ENCODE measurements around the gene WDR44. TPM values are rescaled to one million over a fixed set of nuclear protein-coding genes. Genes with fewer than 3 reads are reported as not detected.

The WDR44 gene
- total and polyA plus RNA-seq, 5 donors from 2014 or later, result 6.4 to 23.5 (median 7.4) TPM

DNA sequence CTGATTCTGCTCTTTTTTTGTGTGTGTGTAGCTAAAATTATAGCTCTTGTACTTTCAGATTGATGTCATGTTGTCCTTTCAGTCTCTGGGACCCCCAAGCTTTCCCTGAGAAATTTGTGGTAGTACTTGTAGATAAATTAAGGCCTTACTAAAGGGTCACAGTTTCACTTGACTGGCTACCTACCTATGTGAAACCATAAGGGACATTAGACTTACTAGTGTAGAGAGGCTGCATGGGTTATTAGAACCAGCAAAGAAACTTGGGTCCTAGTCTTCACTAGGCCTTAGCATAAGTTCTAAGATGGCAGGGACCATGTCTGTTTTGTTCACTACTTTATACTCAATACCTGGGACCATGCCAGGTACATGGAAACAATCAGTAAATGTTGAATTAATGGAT lies 21.4 kb downstream of the WDR44 start:
- DNase-seq, result no peak
- Mint-ChIP-seq H3K27ac (no peak overlapping the region), H3K4me1 (peaks cover 0 to 23% (median 10%) of the 10 kb centered on the region in 4 donors), H3K4me3 (no peak overlapping the region), H3K27me3 (no peaks in the 10 kb centered on the region), H3K9me3 (no peaks in the 10 kb centered on the region), H3K36me3 (peaks cover 3% of the 10 kb centered on the region)
- no peak overlapping the region for H3K27ac ChIP-seq (ENCODE audit: insufficient read depth, low read length, poor library complexity, severe bottlenecking)
- no peak overlapping the region for H3K4me3 ChIP-seq (ENCODE audit: low read depth, low read length)
- no peaks in the 10 kb centered on the region for H3K9me3 ChIP-seq (ENCODE audit: control insufficient read depth in 2 of 2, low read length in 2 of 2)
- no peaks in the 10 kb centered on the region for H3K4me1 ChIP-seq (ENCODE audit: control insufficient read depth, insufficient read depth, low read length, poor library complexity, severe bottlenecking)
- ATAC-seq (ENCODE audit: low read depth in 2 of 2), result no peak
- H3K27me3 ChIP-seq (ENCODE audit: control insufficient read depth, insufficient read depth, low read length), result no peaks in the 10 kb centered on the region
- no peaks in the 10 kb centered on the region for H3K36me3 ChIP-seq (ENCODE audit: control insufficient read depth, insufficient read depth, low read length)

DNA sequence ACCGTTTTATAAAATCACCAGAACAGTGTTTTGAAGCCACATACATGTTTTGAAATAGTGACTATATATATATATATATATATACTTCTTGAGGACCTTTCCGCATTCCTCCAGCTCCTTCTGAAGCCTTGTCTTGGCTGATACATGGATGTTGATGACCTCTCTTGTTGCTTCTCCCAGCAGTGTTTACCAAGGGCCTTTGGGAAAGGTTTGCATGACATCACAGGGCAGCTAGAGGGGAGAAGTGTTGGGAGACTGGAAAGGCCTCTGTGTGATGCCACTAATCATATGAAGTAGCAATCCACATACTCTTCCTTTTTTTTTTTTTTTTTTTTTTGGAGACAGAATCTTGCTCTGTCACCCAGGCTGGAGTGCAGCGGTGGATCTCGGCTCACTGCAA lies 22.5 kb downstream of the WDR44 start:
- Histone ChIP-seq H3K36me3 (ENCODE audit: control insufficient read depth, insufficient read depth, low read length) (no peaks in the 10 kb centered on the region), H3K4me1 (ENCODE audit: control insufficient read depth, insufficient read depth, low read length, poor library complexity, severe bottlenecking) (no peaks in the 10 kb centered on the region), H3K4me3 (ENCODE audit: low read depth, low read length) (no peak overlapping the region), H3K9me3 (ENCODE audit: control insufficient read depth in 2 of 2, low read length in 2 of 2) (no peaks in the 10 kb centered on the region), H3K27ac (ENCODE audit: insufficient read depth, low read length, poor library complexity, severe bottlenecking) (no peak overlapping the region), H3K27me3 (ENCODE audit: control insufficient read depth, insufficient read depth, low read length) (no peaks in the 10 kb centered on the region)
- H3K9me3 Mint-ChIP-seq, result no peaks in the 10 kb centered on the region
- peaks cover 0 to 20% (median 10%) of the 10 kb centered on the region in 4 donors for H3K4me1 Mint-ChIP-seq
- no peak overlapping the region for H3K27ac Mint-ChIP-seq
- H3K36me3 Mint-ChIP-seq, result peaks cover 3% of the 10 kb centered on the region
- H3K4me3 Mint-ChIP-seq, result no peak overlapping the region
- ATAC-seq (ENCODE audit: low read depth in 2 of 2), result no peak
- no peaks in the 10 kb centered on the region for H3K27me3 Mint-ChIP-seq
- DNase-seq, result no peak

DNA sequence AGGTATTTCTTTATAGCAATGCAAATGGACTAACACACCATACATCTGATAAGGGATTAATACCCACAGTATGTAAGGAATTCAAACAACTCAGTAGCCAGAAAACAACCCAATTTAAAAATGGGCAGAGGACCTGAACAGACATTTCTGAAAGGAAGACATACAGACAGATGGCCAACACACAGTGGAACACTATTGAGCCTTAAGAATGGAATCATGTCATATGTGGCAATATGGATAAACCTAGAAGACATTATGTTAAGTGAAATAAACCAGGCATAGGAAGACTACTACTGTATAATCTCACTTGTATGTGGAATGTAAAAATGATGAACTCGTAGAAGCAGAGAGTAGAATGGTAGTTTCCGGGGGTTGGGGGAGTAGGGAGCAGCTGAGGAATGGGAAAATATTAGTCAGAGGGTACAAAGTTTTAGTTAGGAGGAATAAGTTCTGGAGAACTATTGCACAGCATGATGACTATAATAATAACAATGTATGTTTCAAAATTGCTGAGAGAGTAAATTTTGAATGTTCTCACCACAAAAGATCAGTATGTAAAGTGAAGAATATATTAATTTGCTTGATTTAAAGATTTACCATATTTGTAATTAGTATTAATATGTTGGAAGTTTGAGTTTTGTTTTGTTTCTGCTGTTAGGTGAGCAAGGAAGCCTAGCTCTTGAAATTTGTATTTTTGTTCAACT lies 25.2 kb downstream of the WDR44 start:
- no peak for DNase-seq
- no peak for ATAC-seq (ENCODE audit: low read depth in 2 of 2)
- no peaks in the 10 kb centered on the region for H3K27me3 ChIP-seq (ENCODE audit: control insufficient read depth, insufficient read depth, low read length)
- Mint-ChIP-seq H3K36me3 (peaks cover 3% of the 10 kb centered on the region), H3K27ac (no peak overlapping the region), H3K27me3 (no peaks in the 10 kb centered on the region), H3K4me3 (no peak overlapping the region), H3K9me3 (no peaks in the 10 kb centered on the region), H3K4me1 (peaks cover 0 to 10% (median 2%) of the 10 kb centered on the region in 4 donors)
- H3K4me1 ChIP-seq (ENCODE audit: control insufficient read depth, insufficient read depth, low read length, poor library complexity, severe bottlenecking), result no peaks in the 10 kb centered on the region
- no peaks in the 10 kb centered on the region for H3K9me3 ChIP-seq (ENCODE audit: control insufficient read depth in 2 of 2, low read length in 2 of 2)
- H3K27ac ChIP-seq (ENCODE audit: insufficient read depth, low read length, poor library complexity, severe bottlenecking), result no peak overlapping the region
- H3K36me3 ChIP-seq (ENCODE audit: control insufficient read depth, insufficient read depth, low read length), result no peaks in the 10 kb centered on the region
- H3K4me3 ChIP-seq (ENCODE audit: low read depth, low read length), result no peak overlapping the region

DNA sequence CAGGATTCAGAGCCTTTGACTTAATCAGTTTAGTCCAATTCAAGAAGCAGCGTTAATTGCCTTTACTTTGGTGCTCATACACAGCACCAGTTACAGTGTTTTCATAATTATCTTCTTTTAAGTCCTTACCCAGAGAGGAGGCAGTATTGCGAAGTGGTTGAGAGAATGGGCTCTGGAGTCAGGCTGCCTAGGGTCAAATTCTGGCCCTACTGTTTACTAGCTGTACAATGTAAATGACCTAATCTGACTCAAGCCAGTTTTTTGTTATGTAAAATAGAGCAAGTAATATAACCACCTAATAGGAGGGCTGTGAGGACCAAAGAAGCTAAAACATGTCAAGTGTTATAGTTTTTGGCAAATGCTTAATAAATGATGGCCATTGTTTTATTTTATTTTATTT lies 27.6 kb downstream of the WDR44 start:
- DNase-seq (no peak), ATAC-seq (ENCODE audit: low read depth in 2 of 2) (no peak)
- Mint-ChIP-seq H3K4me1 (peaks cover 0 to 5% (median 4%) of the 10 kb centered on the region in 4 donors), H3K27me3 (no peaks in the 10 kb centered on the region), H3K4me3 (no peak overlapping the region), H3K36me3 (no peaks in the 10 kb centered on the region), H3K27ac (no peak overlapping the region), H3K9me3 (no peaks in the 10 kb centered on the region)
- no peaks in the 10 kb centered on the region for H3K9me3 ChIP-seq (ENCODE audit: control insufficient read depth in 2 of 2, low read length in 2 of 2)
- no peak overlapping the region for H3K27ac ChIP-seq (ENCODE audit: insufficient read depth, low read length, poor library complexity, severe bottlenecking)
- H3K27me3 ChIP-seq (ENCODE audit: control insufficient read depth, insufficient read depth, low read length), result no peaks in the 10 kb centered on the region
- no peaks in the 10 kb centered on the region for H3K36me3 ChIP-seq (ENCODE audit: control insufficient read depth, insufficient read depth, low read length)
- H3K4me1 ChIP-seq (ENCODE audit: control insufficient read depth, insufficient read depth, low read length, poor library complexity, severe bottlenecking), result no peaks in the 10 kb centered on the region
- H3K4me3 ChIP-seq (ENCODE audit: low read depth, low read length), result no peak overlapping the region

DNA sequence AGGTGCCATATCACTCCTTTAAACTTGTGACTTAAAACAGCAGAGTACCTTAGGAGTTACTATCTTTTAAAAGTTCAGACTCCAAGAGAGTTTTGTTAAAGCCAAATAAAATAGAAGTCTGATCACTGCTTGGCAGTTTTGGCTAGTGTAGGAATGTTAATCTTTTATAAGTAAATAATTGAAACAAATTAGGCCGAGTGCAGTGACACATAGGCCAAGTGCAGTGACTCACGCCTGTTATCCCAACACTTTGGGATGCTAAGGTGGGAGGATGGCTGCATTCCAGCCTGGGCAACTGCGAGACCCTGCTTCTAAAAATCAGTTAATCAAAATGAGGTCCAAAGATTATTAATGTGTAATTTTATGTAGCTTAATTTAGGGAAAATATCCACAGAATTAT lies 37.2 kb downstream of the WDR44 start:
- peaks cover 0 to 9% (median 3%) of the 10 kb centered on the region in 4 donors for H3K4me1 Mint-ChIP-seq
- no peak overlapping the region for H3K4me3 Mint-ChIP-seq
- no peaks in the 10 kb centered on the region for H3K27me3 ChIP-seq (ENCODE audit: control insufficient read depth, insufficient read depth, low read length)
- ATAC-seq (ENCODE audit: low read depth in 2 of 2) (no peak), DNase-seq (no peak)
- H3K9me3 ChIP-seq (ENCODE audit: control insufficient read depth in 2 of 2, low read length in 2 of 2), result no peaks in the 10 kb centered on the region
- H3K9me3 Mint-ChIP-seq, result no peaks in the 10 kb centered on the region
- H3K36me3 ChIP-seq (ENCODE audit: control insufficient read depth, insufficient read depth, low read length), result no peaks in the 10 kb centered on the region
- H3K27ac ChIP-seq (ENCODE audit: insufficient read depth, low read length, poor library complexity, severe bottlenecking), result no peak overlapping the region
- no peak overlapping the region for H3K4me3 ChIP-seq (ENCODE audit: low read depth, low read length)
- H3K27me3 Mint-ChIP-seq, result no peaks in the 10 kb centered on the region
- H3K36me3 Mint-ChIP-seq, result no peaks in the 10 kb centered on the region
- no peaks in the 10 kb centered on the region for H3K4me1 ChIP-seq (ENCODE audit: control insufficient read depth, insufficient read depth, low read length, poor library complexity, severe bottlenecking)
- H3K27ac Mint-ChIP-seq, result no peak overlapping the region

DNA sequence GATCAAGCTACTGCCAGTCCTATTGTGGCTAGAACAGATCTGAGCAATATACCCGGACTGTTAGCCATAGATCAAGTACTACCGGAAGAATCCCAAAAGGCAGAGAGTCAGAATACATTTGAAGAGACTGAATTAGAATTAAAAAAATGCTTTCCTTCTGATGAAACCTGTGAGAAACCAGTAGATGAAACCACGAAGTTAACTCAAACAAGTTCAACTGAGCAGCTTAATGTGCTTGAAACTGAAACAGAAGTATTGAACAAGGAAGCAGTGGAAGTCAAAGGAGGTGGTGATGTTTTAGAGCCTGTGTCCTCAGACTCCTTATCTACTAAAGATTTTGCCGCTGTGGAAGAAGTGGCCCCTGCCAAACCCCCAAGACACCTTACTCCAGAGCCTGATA lies 46.8 kb downstream of the WDR44 start:
- Histone ChIP-seq H3K4me1 (ENCODE audit: control insufficient read depth, insufficient read depth, low read length, poor library complexity, severe bottlenecking) (no peaks in the 10 kb centered on the region), H3K27me3 (ENCODE audit: control insufficient read depth, insufficient read depth, low read length) (no peaks in the 10 kb centered on the region), H3K27ac (ENCODE audit: insufficient read depth, low read length, poor library complexity, severe bottlenecking) (no peak overlapping the region), H3K9me3 (ENCODE audit: control insufficient read depth in 2 of 2, low read length in 2 of 2) (no peaks in the 10 kb centered on the region), H3K4me3 (ENCODE audit: low read depth, low read length) (no peak overlapping the region), H3K36me3 (ENCODE audit: control insufficient read depth, insufficient read depth, low read length) (peaks cover 30% of the 10 kb centered on the region)
- Mint-ChIP-seq H3K36me3 (peaks cover 17% of the 10 kb centered on the region), H3K9me3 (no peaks in the 10 kb centered on the region), H3K4me1 (peaks cover 0 to 5% (median 2%) of the 10 kb centered on the region in 4 donors), H3K27ac (peak overlapping the region in 1 of 3 donors; percentile 31), H3K27me3 (no peaks in the 10 kb centered on the region), H3K4me3 (no peak overlapping the region)
- ATAC-seq (ENCODE audit: low read depth in 2 of 2), result no peak
- DNase-seq, result no peak

DNA sequence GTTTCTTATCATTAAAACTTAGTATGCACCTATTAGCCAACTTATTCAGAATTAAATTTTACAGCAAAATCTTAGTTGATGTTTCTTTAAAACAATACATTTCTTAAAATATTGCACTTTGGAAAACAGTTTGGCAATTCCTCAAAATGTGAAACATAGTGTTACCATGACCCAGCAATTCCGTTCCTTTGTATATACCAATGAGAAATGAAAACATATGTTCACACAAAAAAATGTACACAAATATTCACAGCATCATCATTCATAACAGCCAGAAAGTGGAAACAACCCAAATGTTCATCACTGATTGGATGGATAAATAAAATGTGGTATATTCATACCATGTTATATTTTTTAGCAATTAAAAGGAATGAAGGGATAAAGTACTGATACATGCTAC lies 50.2 kb downstream of the WDR44 start:
- ATAC-seq (ENCODE audit: low read depth in 2 of 2) (no peak), DNase-seq (no peak)
- Histone ChIP-seq H3K4me3 (ENCODE audit: low read depth, low read length) (no peak overlapping the region), H3K27ac (ENCODE audit: insufficient read depth, low read length, poor library complexity, severe bottlenecking) (no peak overlapping the region), H3K9me3 (ENCODE audit: control insufficient read depth in 2 of 2, low read length in 2 of 2) (no peaks in the 10 kb centered on the region), H3K36me3 (ENCODE audit: control insufficient read depth, insufficient read depth, low read length) (peaks cover 45% of the 10 kb centered on the region), H3K27me3 (ENCODE audit: control insufficient read depth, insufficient read depth, low read length) (no peaks in the 10 kb centered on the region), H3K4me1 (ENCODE audit: control insufficient read depth, insufficient read depth, low read length, poor library complexity, severe bottlenecking) (no peaks in the 10 kb centered on the region)
- no peak overlapping the region for H3K4me3 Mint-ChIP-seq
- H3K27me3 Mint-ChIP-seq, result no peaks in the 10 kb centered on the region
- H3K9me3 Mint-ChIP-seq, result no peaks in the 10 kb centered on the region
- peaks cover 0 to 5% (median 2%) of the 10 kb centered on the region in 4 donors for H3K4me1 Mint-ChIP-seq
- H3K36me3 Mint-ChIP-seq, result peaks cover 29% of the 10 kb centered on the region
- no peak overlapping the region for H3K27ac Mint-ChIP-seq

GRCh38 chrX:118418811-118419251 lies 72.9 kb downstream of the WDR44 start:
- peaks cover 6% of the 10 kb centered on the region for H3K36me3 Mint-ChIP-seq
- no peak for ATAC-seq (ENCODE audit: low read depth in 2 of 2)

More at GRCh38 chrX:118418811-118419251, 72.9 kb downstream of the WDR44 start:
- Histone ChIP-seq H3K9me3 (ENCODE audit: control insufficient read depth in 2 of 2, low read length in 2 of 2) (no peaks in the 10 kb centered on the region), H3K36me3 (ENCODE audit: control insufficient read depth, insufficient read depth, low read length) (no peaks in the 10 kb centered on the region), H3K27me3 (ENCODE audit: control insufficient read depth, insufficient read depth, low read length) (no peaks in the 10 kb centered on the region), H3K4me3 (ENCODE audit: low read depth, low read length) (no peak overlapping the region), H3K4me1 (ENCODE audit: control insufficient read depth, insufficient read depth, low read length, poor library complexity, severe bottlenecking) (no peaks in the 10 kb centered on the region), H3K27ac (ENCODE audit: insufficient read depth, low read length, poor library complexity, severe bottlenecking) (no peak overlapping the region)
- Mint-ChIP-seq H3K9me3 (peaks cover 0 to 1% (median 0%) of the 10 kb centered on the region in 7 donors), H3K27ac (no peak overlapping the region), H3K27me3 (no peaks in the 10 kb centered on the region), H3K4me1 (peaks cover 12 to 18% (median 14%) of the 10 kb centered on the region in 4 donors), H3K4me3 (no peak overlapping the region)
- no peak for DNase-seq
